A549 treated with Mapracorat at 1 μM for 4 hours (cell line): ENCODE measurements around the gene MAGEA9B. TPM values are rescaled to one million over a fixed set of nuclear protein-coding genes. Genes with fewer than 3 reads are reported as not detected.

Experiments used
- total RNA-seq: library from RNA; stranded (reverse); fragments of 200-300 nt; extraction: Qiagen RNA extraction; gene quantifications from 5 replicates; pipeline ENCODE4 v1.2.3, GENCODE V29; 2022

Gene MAGEA9B, protein sequence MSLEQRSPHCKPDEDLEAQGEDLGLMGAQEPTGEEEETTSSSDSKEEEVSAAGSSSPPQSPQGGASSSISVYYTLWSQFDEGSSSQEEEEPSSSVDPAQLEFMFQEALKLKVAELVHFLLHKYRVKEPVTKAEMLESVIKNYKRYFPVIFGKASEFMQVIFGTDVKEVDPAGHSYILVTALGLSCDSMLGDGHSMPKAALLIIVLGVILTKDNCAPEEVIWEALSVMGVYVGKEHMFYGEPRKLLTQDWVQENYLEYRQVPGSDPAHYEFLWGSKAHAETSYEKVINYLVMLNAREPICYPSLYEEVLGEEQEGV
- total RNA-seq: not detected in 5 replicates

DNA sequence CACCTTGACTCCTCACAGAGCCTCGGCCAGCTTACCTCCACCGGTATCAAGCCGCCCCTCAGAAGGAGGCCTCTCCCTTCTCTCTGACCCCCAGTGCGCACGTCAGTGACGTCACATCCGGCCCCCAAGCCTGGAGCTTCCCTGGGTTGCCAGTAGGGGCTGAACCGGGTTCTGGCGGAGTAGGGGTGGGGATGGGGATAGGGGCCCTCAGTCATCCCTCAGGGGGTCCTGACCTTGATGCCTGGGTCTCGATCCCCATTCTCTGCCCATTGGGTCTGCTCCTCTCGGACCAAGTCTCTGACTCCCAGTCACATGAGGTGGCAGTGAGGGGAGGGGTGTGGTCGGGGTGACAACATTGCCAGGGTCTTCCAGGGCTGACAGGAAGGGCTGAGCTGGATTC is at the start of gene MAGEA9B:
Gene MAGEA9B (minus strand): TSS at position 101 of the 400 bp plus-strand sequence. CDS start 4,280 bp downstream, outside the sequence.

DNA sequence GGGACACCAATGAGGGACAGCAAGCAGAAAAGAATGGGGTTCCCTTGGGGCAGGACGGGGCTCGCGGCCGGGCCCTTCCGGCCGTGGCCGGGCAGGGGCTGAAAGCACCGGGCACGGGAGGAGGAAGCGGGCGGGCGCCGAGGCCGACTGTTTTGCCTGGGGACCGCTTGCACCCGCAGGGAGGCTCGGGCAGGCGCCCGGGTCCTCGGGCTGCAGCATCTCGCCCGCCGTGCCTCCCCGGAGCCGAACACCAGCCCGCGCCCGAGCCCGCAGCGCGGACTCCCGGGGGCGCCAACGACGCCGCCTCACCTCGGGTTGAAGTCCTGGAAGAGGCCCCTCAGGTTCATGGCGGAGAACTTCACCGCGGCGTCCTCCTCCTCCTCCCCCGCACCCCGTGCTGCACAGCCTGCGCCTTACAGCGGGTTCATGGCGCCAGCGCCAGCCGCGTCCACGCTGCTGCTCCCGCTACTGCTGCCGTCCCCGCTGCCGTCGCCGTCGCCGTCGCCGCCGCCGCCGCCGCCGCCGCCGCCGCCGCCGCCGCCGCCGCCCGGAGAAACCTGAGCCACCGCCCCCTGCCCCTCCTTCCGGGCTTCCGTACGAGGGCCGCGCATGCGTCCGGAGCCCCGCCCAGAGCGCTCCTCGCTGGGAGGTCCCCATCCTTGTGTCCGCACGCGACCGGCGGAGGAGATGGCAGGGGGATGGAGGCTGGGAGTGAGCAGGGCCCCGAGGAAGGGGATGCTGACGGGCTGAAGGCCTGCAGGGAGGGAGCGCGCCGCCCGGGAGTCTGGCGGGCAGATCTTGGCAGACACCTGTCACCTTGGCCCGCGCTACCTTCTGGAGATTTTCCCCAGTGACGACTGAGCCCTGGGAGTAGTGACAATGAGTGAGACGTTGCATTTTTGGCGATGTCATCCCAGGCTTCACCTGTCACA is 44.2 kb upstream of the MAGEA9B start, which contains the start of gene TMEM185A:
Gene TMEM185A (minus strand): TSS at position 559 of the 932 bp plus-strand sequence. CDS start 212 bp downstream, at position 347.

DNA sequence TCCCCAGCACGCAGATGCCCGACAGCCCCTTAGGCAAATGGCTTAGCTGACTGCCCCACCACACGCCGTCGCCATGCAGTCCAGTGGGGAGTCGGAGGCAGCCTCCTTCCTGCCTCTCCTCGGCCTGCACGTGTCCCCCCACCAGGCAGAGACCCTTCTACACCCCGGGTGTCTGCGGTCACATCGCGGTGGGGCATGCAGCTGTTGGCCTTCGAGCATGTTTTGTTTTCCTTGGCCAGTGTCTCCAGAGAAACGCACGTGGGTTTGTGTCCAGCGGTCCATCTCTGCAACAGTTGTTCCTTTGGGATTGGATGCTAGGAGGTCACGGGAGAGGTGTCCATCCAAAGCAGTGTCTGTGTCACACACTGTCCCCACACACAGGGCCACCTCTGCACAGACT is 8.0 kb upstream of the MAGEA9B start, which contains the start of gene HSFX2:
Gene HSFX2 (minus strand): TSS at position 101 of the 400 bp plus-strand sequence. CDS start 614 bp downstream, outside the sequence.

DNA sequence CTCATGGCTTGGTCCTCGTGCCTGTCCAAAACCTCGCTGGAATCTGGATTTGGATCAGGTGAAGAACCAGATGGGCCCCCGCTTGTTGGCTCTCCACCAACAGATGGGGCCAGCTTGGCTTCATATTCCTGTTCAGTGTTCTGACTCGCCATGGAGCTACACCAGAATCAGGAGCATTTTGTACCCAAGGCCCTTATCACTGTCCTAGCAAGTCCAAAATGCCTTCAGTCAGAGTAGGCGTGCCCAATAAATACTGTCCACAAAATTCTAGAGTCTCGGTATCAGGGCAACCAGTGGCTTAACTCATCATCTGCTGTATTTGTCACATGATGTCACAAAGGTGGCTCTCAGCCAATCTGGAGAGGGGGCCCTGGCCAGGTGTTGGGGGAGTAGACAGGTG is 37.6 kb downstream of the MAGEA9B start, which contains the start of gene HSFX3:
Gene HSFX3 (minus strand): TSS at position 224 of the 400 bp plus-strand sequence. CDS start 72 bp downstream, at position 152.

DNA sequence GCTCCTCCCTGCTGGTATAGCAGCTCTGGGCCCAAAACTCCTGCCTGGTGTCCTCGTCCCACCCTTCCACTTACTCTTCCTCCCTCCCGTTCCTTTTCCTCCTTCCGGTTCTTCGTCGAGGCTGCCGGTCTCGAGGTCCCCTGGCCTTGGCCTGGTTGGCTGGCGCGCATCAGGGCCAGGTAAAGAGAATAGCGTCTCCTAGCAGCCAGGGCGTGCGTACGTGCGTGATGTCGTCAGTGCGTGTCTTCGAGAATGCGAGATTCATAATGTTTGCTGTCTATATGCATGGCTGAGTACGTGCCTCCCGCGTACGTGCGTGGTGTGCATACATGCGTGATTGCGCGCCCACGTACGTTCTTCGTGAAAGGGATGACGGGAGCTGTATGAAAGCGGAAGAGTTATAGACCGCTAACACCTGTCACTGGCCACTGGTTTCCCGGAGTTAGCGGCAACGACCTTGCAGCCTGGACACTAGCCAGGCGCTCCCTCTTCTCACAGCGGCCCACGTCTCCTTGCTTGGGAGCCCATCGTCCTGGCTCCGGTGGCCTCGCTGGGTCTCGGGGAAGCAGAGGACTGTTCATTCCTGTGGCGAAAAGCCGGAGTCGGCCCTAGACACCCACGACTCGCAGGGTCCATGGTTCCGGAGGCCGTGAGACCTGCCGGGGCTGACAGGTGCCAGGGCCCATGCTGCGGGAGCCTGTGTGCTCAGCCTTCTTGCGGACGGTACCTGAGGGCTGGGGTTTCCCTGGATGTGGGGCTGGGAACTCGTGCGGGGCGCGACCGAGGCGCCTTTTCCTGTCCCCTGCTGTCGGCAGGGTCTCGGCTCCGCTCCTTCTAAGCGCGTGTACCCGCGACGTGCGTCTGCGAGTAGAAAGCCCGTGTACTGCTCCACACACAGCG is 46.4 kb downstream of the MAGEA9B start, which contains the start of gene EOLA1:
Gene EOLA1 (plus strand): TSS at position 392 of the 900 bp plus-strand sequence. CDS start 4,619 bp downstream, outside the sequence.

Other genes with a start within 250 kb of the MAGEA9B start
- gene IDS, start 82.2 kb downstream of the MAGEA9B start, total RNA-seq: 79.7 to 110 TPM (median 101 TPM) in 5 replicates
- 19.7 to 23.2 TPM (median 21.7 TPM) in 5 replicates for gene EOLA1, start 46.4 kb downstream of the MAGEA9B start, total RNA-seq
- not detected in 5 replicates for gene HSFX3, start 37.5 kb downstream of the MAGEA9B start, total RNA-seq
- gene HSFX2, start 7.9 kb upstream of the MAGEA9B start, total RNA-seq: 0.14 to 0.27 TPM (median 0.17 TPM) in 3 of 5 replicates, not detected in the others
- gene TMEM185A, start 44.3 kb upstream of the MAGEA9B start, total RNA-seq: 25.7 to 28.7 TPM (median 27.0 TPM) in 5 replicates
- gene MAGEA11, start 124.6 kb upstream of the MAGEA9B start, total RNA-seq: 0.07 TPM in 1 of 5 replicates, not detected in the others
- 0.09 to 0.53 TPM (median 0.24 TPM) in 5 replicates for gene HSFX1, start 186.6 kb upstream of the MAGEA9B start, total RNA-seq
- not detected in 5 replicates for gene MAGEA9, start 194.5 kb upstream of the MAGEA9B start, total RNA-seq